ENCODE measurements around the gene BMPR1A.

Gene BMPR1A

DNA sequence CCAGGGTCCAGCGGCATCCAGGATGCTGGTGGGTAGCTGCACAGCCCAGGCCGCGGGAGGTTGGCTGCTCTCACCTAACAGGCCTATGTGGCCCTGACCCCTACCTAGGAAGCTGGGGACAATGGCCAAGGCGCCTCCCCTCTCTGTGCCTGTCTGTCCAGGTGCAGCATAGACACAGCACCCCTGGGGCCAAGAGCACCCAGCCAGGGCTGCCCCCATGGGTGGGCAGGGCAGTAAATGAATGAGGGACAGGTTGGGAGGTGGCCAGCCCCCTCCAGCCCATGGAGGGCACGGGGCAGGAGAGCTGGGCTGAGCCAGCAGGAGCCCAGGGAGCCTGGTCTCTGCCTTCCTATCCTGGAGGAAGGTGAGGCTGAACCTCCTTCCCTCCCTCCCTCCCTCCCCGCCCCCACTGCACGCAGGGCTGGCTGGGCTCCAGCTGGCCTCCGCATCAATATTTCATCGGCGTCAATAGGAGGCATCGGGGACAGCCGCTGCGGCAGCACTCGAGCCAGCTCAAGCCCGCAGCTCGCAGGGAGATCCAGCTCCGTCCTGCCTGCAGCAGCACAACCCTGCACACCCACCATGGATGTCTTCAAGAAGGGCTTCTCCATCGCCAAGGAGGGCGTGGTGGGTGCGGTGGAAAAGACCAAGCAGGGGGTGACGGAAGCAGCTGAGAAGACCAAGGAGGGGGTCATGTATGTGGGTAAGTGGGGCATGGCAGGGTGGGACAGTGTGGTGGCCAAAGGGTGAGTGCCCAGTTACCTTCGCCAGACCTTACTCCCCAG lies 201.9 kb downstream of the BMPR1A start, which contains the start of gene SNCG:
SNCG (plus strand) TSS at position 484 of the 785 bp plus-strand sequence; CDS start at position 583, 99 bp downstream.
- no peak for DNase-seq

DNA sequence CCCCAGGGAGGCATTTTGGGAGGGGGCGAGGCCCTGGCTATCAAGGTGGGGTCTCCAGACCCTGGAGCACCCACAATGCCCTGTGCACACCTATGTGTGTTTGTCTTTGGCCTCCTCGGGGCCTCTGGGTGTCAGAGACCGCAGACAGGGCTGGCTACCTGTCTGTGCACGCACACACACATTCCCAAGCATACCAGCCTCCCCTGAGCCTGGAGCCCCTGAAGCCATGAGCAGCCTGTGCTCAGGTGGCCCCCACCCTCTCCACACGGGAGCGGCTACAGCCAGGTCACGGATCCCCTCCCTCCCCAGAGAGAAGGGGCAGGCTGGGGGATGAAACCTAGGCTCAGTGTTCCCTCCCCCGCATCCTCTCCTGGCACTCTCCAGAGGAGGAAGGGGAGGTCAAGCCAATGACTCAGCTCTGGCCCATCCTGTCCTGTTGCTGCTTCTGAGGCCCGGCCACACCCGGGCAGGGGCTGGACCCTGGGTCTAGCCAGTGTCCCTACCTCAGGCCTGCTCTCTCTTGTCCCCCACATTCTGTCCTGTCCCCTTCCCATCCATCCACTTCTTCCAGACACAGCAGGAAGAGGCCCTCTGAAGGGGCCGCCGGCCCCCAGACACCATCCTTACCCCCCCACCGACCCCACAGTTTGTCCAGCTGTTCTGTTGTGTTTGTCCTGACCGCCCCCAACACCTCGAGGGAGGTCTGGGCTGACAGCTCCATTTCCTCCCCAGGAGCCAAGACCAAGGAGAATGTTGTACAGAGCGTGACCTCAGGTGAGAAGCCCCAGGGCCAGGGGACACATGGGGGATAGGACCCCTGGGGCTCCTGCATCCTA lies 202.7 kb downstream of the BMPR1A start:
- no peak for DNase-seq

DNA sequence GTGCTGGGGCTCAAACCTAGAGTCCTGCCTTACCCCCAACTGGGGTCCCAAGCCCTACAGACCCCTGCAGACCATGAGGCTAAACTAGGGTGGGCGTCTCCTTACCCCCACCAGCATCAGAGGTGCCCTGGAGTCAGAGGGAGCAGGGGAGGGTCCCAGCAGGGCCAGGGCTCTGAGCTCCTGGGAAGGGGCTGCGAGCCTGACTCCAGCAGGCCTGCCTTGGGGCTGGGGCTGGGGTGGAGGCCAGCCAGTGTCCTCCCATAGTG lies 203.3 kb downstream of the BMPR1A start:
- DNase-seq: no peak

DNA sequence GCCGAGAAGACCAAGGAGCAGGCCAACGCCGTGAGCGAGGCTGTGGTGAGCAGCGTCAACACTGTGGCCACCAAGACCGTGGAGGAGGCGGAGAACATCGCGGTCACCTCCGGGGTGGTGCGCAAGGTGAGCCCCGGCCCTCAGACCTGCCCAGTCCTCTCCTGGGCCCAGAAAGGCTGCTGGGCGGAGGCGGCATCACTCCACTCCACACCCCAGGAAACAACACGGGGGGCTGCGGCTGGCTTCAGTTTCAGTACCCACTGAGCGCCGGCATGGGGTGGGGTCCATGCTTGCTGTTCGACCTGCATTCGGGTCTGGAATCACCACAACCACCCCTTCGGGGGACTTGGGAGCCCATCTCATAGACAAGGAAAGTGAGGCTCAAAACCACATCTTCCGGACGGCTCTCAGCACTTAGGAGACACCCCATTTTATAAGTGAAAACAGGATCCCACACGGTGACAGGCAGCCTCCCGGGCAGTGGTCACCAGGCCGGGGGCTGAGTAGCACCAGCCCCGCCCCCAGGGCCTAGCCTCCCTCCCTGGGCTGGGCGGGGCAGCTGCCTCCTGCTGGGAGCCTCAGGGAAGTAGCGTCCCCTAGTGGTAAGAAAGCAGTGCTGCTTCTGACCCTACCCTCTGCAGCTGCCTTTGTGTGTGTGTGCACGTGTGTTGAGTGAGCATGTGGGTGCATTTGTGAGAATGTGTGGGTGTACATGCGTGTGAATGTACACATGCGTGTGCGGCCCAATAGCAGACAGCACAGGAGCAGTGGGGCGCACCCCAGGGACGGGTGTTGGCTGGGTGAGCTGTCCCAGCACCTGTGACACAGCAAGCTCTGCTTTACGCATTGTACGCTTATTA lies 203.8 kb downstream of the BMPR1A start:
- DNase-seq: peak; percentile 50

DNA sequence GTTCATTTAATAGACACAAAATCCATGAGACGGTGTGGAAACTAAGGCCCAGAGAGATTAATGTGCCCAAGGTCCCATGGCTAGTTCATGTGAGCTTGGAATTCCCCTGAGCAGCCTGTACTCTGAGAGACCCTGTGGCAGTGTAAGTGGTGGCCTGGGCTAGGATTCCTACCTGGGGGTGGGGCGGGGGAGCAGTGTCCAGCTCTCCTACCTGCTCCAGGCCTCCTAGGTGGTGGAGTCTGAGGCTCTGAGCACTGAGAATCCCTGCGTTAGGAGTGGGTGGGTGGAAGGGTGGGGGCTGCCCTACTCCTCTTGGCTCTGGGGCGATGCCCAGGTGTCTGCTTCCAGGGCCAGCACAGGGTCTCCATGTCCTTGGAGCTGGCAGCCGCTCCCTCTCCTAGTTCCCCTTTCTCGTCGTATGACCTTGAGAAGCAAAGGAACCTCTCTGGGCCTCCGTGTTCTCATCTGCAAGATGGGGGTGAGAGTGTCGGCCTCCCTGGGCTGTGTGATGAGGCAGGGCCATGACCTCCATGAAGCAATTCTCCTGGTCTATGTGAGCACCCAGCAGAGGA lies 204.5 kb downstream of the BMPR1A start:
- no peak for DNase-seq

DNA sequence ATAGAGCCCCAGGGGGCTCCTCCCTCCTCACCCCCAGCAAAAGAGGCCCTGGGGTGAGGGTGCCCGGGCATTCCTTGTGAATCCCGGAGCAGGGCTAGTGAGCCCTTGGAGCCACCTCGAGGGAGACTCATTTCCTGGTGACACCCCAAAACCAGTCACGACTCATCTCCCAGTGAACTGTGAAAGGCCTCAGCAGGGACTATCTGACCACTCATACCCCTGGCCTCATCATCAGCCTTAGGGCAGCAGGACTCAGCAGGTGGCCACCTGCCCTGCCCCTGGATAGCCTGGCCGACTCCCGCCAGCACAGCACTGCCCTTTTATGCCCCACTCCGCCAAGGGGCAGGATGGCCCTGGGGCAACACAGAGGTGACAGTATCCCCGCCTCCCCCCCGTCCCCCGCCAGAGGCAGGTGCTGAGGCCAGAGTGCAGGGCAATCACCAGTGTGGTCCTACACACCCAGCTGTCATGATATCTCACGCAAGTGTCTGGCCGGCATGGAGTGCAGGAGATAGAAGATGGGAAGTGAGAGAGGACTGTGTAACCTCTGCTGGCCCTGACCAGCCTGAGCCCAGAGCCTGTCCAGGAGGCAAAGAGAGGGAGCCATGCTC lies 205.2 kb downstream of the BMPR1A start:
- DNase-seq: no peak

DNA sequence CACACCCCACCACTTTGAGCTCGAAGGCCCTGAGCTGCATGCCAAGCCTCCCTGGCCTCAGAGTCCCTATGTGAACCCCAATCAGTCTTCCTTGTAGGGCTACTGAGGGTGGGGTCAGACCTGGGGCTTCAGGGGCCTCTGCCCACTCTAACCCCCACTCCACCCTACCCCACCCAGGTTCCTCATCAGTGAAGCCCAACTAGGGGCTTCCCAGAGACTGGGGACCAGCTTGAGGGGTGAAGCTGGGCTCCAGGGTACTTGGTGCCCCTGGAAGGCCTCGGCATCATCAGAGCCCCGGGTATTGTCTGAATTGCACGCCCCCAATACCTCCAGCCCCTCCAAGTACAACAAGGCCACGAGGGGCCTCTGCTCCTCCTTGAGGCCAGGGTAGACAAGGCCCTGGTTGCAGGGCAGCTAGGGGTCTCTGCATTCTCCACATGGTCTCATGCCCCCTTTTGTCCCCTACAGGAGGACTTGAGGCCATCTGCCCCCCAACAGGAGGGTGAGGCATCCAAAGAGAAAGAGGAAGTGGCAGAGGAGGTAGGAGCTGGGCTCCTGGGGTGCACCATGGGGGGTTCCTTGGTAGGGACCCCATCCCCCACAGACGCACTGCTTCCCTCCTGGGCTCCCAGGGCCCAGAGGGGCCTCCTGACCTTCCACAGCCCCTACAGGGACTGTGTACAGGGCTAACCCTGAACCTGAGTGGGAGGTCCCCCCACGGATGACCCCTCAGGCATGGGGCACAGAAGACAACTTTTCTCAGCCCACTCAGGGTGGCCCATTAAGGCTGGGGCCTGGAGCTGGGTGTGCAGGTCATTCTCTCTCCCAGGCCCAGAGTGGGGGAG lies 205.9 kb downstream of the BMPR1A start:
- no peak for DNase-seq

DNA sequence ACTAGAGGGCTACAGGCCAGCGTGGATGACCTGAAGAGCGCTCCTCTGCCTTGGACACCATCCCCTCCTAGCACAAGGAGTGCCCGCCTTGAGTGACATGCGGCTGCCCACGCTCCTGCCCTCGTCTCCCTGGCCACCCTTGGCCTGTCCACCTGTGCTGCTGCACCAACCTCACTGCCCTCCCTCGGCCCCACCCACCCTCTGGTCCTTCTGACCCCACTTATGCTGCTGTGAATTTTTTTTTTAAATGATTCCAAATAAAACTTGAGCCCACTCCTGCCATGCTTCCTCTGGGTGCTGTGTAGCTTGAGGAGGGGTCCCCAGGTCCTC lies 206.5 kb downstream of the BMPR1A start:
- DNase-seq: no peak

DNA sequence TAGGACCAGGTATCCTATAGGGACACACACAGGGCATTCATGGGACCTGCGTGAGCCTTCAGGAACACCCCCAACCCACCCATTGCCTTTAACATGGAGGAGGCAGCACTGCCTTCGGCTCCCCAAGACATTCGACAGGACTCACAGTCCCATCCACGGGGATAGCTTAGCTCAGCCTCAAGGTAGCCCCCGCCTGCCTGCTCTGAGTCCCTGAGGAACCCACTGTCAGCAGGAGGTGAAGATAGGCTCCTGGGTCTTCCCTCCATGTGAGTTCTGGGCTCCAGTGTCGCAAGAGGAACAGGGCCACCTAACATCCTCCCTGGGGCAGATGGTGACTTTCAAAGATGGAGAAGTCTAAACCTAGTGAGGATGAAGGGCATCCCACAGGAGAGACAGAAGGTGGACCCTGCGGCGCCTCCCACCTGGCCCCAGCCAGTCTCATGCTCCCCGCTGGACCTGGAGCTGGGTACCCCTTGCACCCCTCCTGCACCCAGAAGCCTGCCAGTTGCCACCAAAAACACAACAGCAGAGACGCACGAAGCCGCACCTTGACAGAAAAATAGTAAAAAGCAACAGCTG lies 207.0 kb downstream of the BMPR1A start:
- DNase-seq: no peak

DNA sequence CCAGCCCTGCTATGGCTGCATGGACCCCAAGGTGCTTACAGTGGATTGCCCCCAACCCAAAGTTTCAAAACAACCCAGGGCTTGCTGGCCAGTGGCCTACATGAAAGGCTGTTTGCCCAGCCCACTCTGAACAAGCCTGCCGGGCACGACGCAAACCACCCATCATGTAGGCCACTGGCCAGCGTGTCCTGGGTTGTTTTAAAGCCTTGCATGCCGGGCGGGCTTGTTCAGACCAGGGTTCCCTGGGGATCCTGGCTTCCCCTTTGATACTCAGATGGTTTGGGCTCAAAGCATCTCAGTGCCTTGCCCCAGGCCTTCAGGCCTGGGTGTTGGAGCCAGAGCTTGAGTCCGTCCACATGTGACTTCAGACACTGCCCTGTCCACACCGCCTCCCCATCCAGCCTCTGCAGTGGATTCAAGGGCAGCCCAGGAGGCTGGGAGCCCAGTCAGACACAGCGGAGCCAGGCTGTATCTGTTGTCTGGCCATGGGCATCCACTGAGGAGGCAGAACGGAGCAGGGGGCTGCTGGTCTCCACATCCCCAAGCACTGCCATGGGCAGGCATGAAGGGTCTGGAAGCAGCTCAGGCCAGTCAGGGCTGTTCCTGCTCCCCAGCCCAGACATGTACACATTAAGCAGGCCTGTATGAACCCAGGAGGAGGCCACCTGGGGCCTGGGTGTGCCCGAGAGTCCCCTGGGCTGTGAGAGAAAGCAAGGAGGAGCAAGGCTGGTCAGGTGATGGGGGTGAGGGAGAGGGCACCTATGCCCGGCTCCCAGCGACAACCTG lies 207.8 kb downstream of the BMPR1A start:
- DNase-seq: no peak

DNA sequence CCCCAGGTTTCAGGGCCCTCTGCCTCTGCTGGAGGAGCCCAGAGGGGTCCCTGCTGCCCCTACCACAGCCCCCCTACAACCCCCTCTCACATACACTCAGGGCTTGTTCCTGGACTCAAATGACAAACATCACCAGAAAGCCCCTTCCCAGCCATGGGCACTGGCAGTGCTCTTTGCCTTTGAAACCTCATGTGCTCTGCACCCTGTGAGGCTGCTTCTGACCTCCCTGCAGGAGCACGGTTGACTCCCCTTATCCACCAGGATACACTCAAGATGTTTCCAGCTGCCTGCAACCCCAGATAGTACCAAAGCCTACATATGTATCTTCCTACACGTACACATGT lies 208.4 kb downstream of the BMPR1A start:
- DNase-seq: no peak

DNA sequence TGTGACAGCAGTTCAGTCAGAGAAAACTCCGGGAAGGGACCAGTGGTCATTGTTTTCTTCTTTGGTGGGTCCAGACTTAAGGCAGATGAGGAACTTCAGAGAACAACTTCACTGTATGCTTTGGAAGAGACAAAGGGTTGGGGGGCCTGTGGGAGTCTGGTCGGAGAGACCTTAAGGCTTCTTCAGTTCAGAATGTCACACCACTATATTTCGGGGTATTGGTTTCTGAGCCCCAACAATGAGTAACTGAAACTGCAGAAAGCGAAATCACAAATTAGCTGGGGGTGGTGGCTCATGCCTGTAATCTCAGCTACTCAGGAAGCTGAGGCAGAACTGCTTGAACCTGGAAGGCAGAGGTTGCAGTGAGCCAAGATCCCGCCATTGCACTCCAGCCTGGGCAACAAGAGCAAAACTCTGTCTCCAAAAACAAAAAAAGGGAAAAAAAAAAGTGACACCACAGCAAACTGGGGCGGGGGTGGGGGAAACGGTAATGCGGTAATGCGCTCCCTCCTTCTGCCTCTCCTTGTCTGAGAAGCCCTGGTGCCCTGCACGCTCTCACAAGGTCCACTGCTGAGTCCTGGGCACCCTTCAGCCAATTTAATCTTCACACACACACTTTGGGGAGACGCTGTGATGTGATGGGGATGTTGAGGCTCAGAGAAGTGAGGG lies 209.7 kb downstream of the BMPR1A start:
- no peak for DNase-seq

DNA sequence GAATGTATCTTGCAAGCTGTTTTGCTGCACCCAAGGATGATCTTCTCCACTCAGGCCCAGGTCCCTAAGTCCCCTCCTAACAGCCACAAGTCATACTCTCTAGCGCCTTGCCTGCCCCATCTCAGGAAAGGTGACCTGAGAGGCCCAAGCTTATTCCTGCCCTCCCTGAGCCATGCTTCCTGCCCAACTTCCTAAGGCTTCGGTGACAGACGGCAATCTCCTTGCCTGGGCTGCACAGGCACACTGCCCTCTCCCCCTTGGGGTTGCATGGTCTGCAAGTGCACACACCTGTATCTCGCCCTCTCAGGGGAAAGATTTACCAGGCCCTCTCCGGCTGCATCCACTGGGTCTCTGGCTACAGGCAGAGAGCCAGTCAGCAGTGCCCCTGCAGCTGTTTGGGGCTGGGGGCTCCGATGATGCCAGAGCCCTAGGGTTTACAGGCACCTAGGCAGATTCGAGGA lies 211.1 kb downstream of the BMPR1A start:
- DNase-seq: no peak

DNA sequence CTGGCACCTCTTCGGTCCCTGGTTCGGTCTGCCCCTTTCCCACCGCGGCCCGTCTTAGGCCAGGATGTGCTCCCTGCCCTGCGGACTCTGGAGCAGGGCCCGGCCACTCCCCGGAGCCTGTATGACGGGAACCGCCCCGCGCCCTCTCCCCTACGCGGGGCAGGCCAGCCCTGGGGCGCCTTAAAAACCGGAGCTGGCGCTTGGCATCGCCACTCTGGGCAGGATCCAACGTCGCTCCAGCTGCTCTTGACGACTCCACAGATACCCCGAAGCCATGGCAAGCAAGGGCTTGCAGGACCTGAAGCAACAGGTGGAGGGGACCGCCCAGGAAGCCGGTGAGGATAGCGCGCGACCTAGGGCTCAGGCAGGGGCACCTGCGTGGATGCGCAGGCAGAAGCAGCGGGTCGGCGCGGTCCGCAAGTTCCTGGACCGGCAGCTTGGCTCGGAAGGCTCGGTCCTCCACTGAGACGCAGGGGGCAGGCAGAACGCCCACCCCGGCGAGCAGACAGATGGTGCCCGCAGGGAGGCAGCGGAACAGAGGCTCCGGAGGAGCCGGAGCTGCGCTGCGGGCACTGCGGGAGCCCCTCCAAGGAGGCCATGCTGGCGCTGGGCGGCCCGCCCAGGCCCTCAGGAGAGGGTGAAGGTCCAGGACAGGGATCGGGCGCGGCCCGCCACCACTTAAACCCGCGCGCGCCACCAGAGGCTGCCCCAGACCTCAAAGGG lies 212.0 kb downstream of the BMPR1A start, which contains the start of gene ADIRF:
ADIRF (plus strand) TSS at position 212 of the 723 bp plus-strand sequence; CDS start at position 275, 63 bp downstream.
- DNase-seq: no peak

DNA sequence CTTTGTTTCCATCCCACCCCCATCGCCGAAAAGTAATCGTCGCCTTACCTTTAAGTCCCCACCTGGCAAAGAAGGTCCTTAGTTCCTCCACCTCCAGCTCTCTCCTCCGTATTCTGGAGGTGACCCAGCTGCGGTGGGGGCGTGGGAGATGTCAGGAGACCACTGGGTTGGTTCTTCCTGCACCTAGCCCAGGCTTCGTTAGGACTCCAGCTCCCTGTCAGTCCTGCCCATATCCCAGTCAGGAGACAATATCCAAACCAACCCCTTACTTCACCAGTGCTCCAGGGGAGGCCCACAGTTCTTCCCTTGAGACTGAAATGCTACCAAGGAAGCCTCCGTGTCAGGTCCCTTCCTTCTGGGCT lies 212.6 kb downstream of the BMPR1A start:
- DNase-seq: no peak

DNA sequence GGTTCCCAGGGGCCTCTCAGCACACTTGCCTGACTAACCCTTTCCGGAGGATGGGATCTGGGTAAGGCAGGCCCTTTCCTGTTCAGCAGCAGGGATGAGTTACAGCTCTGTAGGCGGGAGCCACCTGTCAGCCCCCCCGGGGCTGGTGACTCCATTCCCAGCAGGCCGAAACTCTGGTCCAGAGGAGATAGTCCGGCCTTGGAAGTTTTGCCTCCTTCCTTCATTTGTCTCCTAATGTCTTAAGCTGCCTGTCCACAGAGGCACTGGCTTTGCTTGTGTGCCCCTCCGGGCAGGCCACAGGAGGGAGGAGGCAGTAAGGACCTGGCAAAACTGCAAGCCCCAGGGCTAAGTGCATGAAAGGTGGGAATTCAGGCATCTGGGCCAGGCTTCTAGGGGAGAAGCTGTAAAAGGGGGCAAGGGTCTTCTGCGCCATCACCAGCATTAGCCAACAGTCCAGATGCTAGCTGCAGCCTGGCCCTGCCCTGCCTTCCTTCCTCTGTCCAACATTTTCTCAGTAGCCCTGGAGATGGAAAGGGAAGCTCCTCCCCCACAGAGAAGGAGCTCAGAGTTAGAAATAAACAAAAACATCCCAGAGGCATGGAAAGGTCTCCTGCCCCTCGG lies 213.1 kb downstream of the BMPR1A start:
- no peak for DNase-seq

DNA sequence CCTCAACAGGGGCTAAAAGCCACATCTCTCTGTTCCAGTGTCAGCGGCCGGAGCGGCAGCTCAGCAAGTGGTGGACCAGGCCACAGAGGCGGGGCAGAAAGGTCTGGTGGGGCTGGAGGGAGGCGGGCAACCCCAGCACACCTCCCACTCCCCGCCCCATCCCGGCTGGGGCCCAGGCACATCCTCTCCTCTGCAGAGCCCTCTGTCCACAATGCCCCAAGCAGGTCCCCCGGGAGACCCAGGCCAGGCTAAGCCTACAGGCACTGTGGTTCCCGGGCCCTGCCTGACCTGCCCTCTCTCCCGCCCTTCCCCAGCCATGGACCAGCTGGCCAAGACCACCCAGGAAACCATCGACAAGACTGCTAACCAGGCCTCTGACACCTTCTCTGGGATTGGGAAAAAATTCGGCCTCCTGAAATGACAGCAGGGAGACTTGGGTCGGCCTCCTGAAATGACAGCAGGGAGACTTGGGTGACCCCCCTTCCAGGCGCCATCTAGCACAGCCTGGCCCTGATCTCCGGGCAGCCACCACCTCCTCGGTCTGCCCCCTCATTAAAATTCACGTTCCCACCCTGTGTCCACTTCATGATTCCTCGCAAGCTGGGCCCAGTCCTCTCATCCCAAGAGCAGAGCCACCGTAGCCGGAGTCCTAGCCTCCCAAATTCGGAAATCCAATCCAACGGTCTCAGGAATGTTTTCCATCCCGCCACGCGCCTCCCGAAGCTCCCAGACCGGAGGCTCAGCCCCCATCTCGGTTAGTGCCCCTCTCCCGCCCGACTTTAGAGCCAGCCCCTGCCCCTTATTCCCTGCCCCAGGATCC lies 214.0 kb downstream of the BMPR1A start:
- DNase-seq: no peak

DNA sequence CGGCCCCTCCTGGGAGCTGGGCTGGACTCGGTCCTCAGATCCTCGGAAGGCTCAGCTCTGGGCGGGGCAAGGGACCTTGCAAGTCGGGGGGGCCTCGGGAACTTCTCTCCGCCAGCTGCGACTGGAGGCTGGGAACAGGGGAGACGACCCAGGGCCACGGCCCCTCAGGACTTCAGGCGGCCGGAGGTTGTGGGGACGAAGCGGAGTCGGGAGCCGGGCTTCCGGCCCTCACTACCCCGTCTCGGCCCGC lies 214.5 kb downstream of the BMPR1A start:
- DNase-seq: no peak

Measured in central memory CD4-positive, alpha-beta T cell (primary cell).